ENCODE measurements around the gene RNF41.

The RNF41 gene

DNA sequence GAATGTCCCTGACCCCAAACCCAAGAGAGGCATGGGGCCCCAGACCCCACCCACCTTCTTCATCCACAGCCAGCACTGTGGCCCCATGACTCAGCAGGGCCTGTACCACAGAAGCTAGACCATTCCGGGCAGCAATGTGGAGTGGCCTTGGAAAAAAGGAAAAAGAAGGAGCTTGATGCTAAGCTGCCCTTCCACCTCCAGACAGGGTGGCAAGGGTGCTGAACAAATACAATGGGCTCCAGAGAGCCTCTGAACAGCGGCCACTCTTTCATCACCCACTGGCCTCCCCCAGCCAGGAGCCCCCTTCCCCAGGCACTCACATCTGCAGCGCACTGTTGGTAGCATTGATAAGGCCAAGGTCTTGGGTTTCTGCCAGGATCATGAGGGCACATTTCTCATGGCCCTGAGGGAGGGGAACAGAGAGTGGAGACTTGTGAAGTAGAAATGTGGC, 22.0 kb upstream of the RNF41 start:
- TF ChIP-seq TAF1 (IDR thresholded peaks at IDR 0.05; ENCODE audit: low read depth): no peak
- TF ChIP-seq, protein P1, sequence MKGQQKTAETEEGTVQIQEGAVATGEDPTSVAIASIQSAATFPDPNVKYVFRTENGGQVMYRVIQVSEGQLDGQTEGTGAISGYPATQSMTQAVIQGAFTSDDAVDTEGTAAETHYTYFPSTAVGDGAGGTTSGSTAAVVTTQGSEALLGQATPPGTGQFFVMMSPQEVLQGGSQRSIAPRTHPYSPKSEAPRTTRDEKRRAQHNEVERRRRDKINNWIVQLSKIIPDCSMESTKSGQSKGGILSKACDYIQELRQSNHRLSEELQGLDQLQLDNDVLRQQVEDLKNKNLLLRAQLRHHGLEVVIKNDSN (IDR thresholded peaks at IDR 0.05): no peak
- TF ChIP-seq TEAD4 (IDR thresholded peaks at IDR 0.05): no peak
- no peak for TF ChIP-seq EP300 (IDR thresholded peaks at IDR 0.05; ENCODE audit: borderline replicate concordance)
- TF ChIP-seq TCF12 (IDR thresholded peaks at IDR 0.05; ENCODE audit: low read depth): no peak
- TF ChIP-seq ZBTB7A (IDR thresholded peaks at IDR 0.05; ENCODE audit: low read depth): no peak
- no peak for TF ChIP-seq CEBPB (IDR thresholded peaks at IDR 0.05)
- TF ChIP-seq EGR1 (IDR thresholded peaks at IDR 0.05): no peak
- no peak for TF ChIP-seq YY1 (IDR thresholded peaks at IDR 0.05; ENCODE audit: low read depth)
- TF ChIP-seq, protein P2, sequence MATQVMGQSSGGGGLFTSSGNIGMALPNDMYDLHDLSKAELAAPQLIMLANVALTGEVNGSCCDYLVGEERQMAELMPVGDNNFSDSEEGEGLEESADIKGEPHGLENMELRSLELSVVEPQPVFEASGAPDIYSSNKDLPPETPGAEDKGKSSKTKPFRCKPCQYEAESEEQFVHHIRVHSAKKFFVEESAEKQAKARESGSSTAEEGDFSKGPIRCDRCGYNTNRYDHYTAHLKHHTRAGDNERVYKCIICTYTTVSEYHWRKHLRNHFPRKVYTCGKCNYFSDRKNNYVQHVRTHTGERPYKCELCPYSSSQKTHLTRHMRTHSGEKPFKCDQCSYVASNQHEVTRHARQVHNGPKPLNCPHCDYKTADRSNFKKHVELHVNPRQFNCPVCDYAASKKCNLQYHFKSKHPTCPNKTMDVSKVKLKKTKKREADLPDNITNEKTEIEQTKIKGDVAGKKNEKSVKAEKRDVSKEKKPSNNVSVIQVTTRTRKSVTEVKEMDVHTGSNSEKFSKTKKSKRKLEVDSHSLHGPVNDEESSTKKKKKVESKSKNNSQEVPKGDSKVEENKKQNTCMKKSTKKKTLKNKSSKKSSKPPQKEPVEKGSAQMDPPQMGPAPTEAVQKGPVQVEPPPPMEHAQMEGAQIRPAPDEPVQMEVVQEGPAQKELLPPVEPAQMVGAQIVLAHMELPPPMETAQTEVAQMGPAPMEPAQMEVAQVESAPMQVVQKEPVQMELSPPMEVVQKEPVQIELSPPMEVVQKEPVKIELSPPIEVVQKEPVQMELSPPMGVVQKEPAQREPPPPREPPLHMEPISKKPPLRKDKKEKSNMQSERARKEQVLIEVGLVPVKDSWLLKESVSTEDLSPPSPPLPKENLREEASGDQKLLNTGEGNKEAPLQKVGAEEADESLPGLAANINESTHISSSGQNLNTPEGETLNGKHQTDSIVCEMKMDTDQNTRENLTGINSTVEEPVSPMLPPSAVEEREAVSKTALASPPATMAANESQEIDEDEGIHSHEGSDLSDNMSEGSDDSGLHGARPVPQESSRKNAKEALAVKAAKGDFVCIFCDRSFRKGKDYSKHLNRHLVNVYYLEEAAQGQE (IDR thresholded peaks at IDR 0.05; ENCODE audit: low read depth): no peak
- no peak for TF ChIP-seq CREB1 (IDR thresholded peaks at IDR 0.05; ENCODE audit: low read depth)

DNA sequence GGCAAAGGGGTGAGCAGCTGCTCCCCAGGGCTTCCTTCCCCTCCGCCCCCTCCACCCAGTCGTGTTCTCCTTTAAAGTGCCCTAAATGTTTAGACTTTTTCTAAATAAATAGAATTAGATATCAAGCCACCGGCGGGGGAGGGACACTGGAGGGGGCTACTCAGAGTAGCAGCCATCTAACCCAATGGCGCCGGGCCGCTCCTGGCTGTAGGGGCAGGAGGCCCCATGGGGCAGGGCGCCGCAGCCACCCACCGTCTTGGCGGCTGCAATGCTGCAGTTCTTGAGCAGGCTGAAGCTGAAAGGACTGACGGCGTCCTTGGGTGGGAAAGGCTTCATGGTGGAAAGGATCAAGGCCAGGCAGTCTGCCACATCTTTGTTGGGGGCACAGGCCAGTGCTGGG, 21.3 kb upstream of the RNF41 start:
- TF ChIP-seq EGR1 (IDR thresholded peaks at IDR 0.05): no peak
- TF ChIP-seq, protein P1 (IDR thresholded peaks at IDR 0.05): no peak
- TF ChIP-seq TEAD4 (IDR thresholded peaks at IDR 0.05): no peak
- no peak for TF ChIP-seq ZBTB7A (IDR thresholded peaks at IDR 0.05; ENCODE audit: low read depth)
- TF ChIP-seq, protein P2 (IDR thresholded peaks at IDR 0.05; ENCODE audit: low read depth): no peak

DNA sequence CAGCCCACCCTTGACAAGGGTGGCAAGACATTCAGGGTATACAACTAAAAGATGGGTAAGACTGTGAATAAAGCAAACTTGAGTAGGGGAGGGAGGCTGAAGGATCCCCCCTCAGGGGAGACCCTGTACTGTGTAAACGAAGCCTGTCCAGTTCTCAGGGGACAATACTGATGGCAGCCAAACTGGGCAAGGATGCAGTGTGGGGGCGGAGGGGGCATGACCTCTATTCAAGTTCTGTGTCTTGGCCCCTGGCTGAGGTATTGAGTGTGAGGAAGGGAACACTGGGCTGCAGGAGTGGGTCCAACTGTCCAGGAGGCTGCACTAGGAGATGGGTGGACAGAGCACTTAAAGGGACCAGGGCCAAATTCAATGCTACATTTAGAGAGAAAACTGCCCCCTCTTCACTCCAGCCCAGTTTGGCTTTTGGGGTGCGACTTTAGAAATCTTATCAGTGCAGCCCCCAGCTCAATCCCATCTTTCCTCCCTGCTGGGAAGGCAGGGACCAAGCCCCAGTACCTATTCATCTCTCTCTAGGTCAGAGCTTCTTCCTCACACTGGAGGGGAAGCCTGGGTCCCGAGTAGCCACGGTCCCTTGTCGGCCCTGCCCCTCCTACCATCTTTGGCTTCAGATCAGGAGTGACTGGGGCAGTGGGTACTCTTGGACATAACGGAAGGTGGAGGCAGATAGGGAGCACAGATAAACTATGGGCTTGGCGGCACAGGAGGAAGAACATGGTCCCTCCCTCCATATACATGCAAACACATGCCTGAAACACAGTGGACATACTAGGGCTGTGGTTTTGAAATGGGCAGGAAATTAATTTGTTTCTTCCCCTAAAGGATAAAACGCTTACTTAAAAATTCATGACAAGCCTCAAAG, 19.9 kb upstream of the RNF41 start:
- TF ChIP-seq RAD21 (IDR thresholded peaks at IDR 0.05; ENCODE audit: low read depth): no peak
- no peak for TF ChIP-seq ZBTB7A (IDR thresholded peaks at IDR 0.05; ENCODE audit: low read depth)
- TF ChIP-seq EP300 (IDR thresholded peaks at IDR 0.05; ENCODE audit: borderline replicate concordance): no peak

DNA sequence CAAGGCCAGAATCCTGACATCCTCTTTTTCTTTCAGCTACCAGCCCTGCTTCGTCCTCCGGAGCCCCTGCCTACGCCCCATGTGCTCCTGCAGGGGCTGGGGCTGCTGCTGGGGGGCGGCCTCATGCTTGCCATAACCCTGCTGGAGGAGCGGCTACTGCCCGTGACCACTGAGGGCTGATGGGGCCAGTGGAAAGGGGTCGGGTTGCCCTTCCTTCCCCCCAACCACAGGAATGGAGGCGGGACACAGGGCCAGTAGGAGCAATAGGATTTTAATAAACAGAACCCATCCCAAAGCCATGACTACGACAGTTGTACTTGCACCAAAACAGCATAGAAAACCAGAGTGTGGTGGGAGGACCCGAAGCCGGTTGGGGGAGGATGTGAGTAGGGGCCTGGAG, 15.8 kb upstream of the RNF41 start:
- TF ChIP-seq, protein P2 (IDR thresholded peaks at IDR 0.05; ENCODE audit: low read depth): no peak
- TF ChIP-seq EGR1 (IDR thresholded peaks at IDR 0.05) (no peak), CREB1 (IDR thresholded peaks at IDR 0.05; ENCODE audit: low read depth) (no peak)
- TF ChIP-seq, protein P1 (IDR thresholded peaks at IDR 0.05): no peak

DNA sequence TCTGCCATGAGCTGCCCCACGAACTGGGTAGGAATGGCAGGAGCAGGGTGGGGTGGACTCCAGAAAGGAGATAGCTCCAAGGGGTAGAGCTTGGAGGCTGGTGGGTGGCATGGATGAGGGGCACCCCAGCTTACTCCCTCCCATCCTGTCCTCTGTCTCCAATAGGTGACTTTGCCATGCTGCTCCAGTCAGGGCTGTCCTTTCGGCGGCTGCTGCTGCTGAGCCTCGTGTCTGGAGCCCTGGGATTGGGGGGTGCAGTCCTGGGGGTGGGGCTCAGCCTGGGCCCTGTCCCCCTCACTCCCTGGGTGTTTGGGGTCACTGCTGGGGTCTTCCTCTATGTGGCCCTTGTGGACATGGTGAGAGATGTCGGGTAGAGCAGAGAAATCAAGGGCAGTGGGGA, 15.3 kb upstream of the RNF41 start:
- no peak for TF ChIP-seq TEAD4 (IDR thresholded peaks at IDR 0.05)
- TF ChIP-seq CREB1 (IDR thresholded peaks at IDR 0.05; ENCODE audit: low read depth): no peak
- no peak for TF ChIP-seq ZBTB7A (IDR thresholded peaks at IDR 0.05; ENCODE audit: low read depth)
- TF ChIP-seq, protein P3, sequence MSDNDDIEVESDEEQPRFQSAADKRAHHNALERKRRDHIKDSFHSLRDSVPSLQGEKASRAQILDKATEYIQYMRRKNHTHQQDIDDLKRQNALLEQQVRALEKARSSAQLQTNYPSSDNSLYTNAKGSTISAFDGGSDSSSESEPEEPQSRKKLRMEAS (IDR thresholded peaks at IDR 0.05): no peak
- TF ChIP-seq RAD21 (IDR thresholded peaks at IDR 0.05; ENCODE audit: low read depth): no peak
- no peak for TF ChIP-seq TAF1 (IDR thresholded peaks at IDR 0.05; ENCODE audit: low read depth)
- no peak for TF ChIP-seq CEBPB (IDR thresholded peaks at IDR 0.05)
- no peak for TF ChIP-seq EGR1 (IDR thresholded peaks at IDR 0.05)
- TF ChIP-seq TCF12 (IDR thresholded peaks at IDR 0.05; ENCODE audit: low read depth): no peak
- no peak for TF ChIP-seq EP300 (IDR thresholded peaks at IDR 0.05; ENCODE audit: borderline replicate concordance)
- TF ChIP-seq NFIC (IDR thresholded peaks at IDR 0.05): no peak
- TF ChIP-seq, protein P2 (IDR thresholded peaks at IDR 0.05; ENCODE audit: low read depth): no peak
- TF ChIP-seq, protein P1 (IDR thresholded peaks at IDR 0.05): no peak
- no peak for TF ChIP-seq YY1 (IDR thresholded peaks at IDR 0.05; ENCODE audit: low read depth)
- TF ChIP-seq FOXM1 (IDR thresholded peaks at IDR 0.05; ENCODE audit: borderline replicate concordance, low read depth): no peak

Data from Ishikawa (cell line).